ENCODE results near the gene RIPOR3. TPM values are rescaled to one million over a fixed set of nuclear protein-coding genes. Genes with fewer than 3 reads are reported as not detected.
A peak's percentile ranks its signal among the peaks of the same experiment; 100 is the strongest.

The RIPOR3 gene
- total RNA-seq, 2 donors from 2014 or later, result not detected

DNA sequence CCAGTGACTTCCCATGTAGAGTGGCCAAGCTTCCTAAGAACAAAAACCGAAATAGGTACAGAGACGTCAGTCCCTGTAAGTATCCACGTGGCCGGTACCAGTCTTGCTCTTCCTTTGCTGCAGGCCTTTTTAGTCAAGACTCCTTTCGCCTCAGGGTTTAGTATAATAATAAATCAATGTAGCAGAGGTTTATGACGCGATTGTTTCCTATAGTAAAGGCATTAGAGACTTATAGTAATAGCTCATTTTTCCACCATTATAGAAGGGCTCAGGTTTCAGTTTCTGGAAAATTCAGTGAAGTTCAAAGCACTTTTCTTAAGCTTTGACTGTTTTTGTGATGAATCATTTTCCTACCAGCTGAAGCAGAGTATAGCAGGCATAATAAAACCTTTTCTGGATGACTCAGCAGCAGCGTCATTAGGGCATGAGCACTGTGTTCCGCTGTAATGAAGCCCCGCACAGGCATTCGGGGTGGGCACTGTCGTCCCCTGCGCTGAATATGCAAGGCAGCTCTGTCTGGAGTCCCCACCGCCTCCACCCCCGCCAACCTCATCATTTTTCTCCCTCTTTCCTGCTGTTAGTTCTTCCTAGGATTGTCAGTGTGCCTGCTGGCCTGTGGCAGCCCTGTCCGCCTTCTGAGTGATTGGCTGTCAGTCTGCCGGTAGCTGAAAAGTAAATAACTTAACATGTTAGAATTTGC is 129.8 kb downstream of the RIPOR3 start:
- Mint-ChIP-seq H3K27ac (peak overlapping the region; percentile 93 to 96), H3K4me3 (peak overlapping the region; percentile 83), H3K9me3 (no peaks in the 10 kb centered on the region), H3K36me3 (peaks cover 38% of the 10 kb centered on the region), H3K4me1 (ENCODE audit: low read depth in 2 of 2) (peaks cover 53 to 67% of the 10 kb centered on the region in 2 donors), H3K27me3 (no peaks in the 10 kb centered on the region)
- DNase-seq (ENCODE audit: low spot score) (no peak), ATAC-seq (peak; percentile 86 to 94)

DNA sequence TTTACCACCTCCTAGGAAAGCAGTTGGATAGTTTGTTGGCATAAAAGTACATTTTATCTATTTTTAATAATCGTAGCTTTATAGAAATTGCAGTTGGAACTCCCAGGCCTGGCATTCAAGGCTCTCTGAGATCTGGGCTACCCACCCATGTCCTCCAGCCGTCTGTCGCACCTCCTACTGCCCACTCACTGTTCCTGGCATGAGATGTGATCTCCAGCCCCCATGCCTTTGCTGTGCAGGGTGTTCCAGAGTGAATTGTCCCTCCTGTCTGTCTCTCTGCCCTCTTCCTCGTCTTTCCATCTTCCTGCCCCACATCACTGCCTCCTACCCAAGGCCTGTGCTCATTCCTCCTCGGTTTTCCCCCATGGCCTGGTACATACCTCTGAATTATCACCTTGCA is 130.5 kb downstream of the RIPOR3 start:
- DNase-seq (ENCODE audit: low spot score), result no peak
- Mint-ChIP-seq H3K9me3 (no peaks in the 10 kb centered on the region), H3K27me3 (no peaks in the 10 kb centered on the region), H3K36me3 (peaks cover 37% of the 10 kb centered on the region), H3K4me1 (ENCODE audit: low read depth in 2 of 2) (peaks cover 47 to 66% of the 10 kb centered on the region in 2 donors), H3K4me3 (peak overlapping the region; percentile 83), H3K27ac (peak overlapping the region; percentile 93 to 96)
- no peak for ATAC-seq

DNA sequence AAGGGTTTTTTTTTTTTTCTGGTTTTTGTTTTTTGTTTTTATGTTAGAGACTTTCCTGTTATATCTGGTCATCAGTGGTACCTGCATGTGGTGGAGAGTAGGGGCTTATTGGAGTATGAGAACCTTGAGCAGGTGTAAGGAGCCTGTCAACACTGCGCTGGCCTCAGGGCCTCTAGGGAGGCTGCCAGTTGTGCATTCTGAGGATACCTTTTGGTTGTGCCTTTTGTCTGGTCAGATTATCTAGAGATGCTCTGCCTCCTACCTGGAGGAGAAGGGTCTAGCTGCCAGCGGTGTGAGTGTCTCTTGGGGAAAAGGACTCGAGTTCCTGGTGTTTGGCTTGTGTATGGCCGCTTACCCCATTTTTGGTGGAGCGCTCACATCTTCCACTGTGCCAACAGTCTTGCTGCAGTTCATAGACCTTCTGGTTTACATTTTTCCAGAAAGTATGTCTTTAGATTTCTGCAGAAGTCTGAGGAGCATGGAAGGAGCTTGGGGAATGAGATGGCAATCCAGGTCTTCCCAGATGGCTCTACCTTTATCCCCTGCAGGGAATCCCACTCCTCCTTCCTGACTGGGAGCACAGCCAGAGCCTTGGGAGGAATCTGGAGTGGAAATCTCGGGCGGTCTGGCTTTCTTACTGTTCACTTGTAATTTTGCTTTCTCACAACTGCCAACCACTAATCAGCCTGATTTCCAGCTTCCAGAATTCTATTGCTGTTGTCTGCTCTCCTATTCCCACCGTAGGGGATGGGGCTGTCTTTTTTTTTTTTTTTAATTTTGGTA is 131.3 kb downstream of the RIPOR3 start:
- peaks cover 35% of the 10 kb centered on the region for H3K36me3 Mint-ChIP-seq
- DNase-seq (ENCODE audit: low spot score) (no peak), ATAC-seq (no peak)
- peaks cover 46 to 68% of the 10 kb centered on the region in 2 donors for H3K4me1 Mint-ChIP-seq (ENCODE audit: low read depth in 2 of 2)
- peak overlapping the region; percentile 33 for H3K4me3 Mint-ChIP-seq
- H3K9me3 Mint-ChIP-seq, result no peaks in the 10 kb centered on the region
- no peaks in the 10 kb centered on the region for H3K27me3 Mint-ChIP-seq
- peak overlapping the region; percentile 56 to 77 for H3K27ac Mint-ChIP-seq

DNA sequence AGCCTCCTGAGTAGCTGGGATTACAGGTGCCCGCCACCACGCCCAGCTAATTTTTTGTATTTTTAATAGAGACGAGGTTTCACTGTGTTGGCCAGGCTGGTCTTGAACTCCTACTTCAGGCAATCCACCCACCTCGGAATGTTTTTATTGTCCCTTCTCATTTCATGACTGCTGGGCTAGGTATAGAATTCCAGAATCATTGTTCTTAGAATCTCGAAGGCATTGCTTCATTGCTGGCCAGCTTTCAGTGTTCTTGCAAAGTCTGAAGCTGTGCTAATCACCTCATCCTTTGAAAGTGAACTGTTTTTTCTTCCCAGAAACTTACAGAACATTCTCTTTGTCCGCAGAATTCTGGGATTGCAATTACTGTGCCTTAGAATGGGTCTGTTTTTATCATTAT is 132.2 kb downstream of the RIPOR3 start:
- no peak for DNase-seq (ENCODE audit: low spot score)
- no peak for ATAC-seq
- no peaks in the 10 kb centered on the region for H3K9me3 Mint-ChIP-seq
- H3K36me3 Mint-ChIP-seq, result peaks cover 29% of the 10 kb centered on the region
- peak overlapping the region; percentile 33 for H3K4me3 Mint-ChIP-seq
- peak overlapping the region; percentile 56 to 77 for H3K27ac Mint-ChIP-seq
- no peaks in the 10 kb centered on the region for H3K27me3 Mint-ChIP-seq
- H3K4me1 Mint-ChIP-seq (ENCODE audit: low read depth in 2 of 2), result peaks cover 41 to 59% of the 10 kb centered on the region in 2 donors

DNA sequence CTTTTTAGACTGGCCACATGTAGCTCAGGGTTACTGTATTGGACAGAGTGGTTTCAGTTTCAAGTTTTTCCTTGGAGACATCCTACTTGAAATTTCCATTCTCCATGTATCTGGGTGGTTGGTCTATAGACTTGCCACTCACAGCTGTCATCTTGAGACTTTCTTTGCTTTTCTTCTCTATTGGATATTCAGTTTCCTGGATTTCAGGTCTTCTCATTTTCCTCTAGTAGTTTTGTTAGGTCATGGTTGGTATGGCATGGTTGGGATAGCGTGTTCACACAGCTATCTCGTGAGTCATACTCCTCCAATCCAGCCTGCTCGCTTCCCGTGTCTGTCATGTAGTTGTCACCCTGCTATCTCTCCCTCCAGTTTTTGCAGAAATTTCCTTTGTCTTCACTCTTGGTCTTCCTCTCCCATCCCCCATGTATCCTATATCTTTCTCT is 132.8 kb downstream of the RIPOR3 start:
- Mint-ChIP-seq H3K27ac (peak overlapping the region; percentile 2 to 56), H3K9me3 (no peaks in the 10 kb centered on the region), H3K4me3 (no peak overlapping the region), H3K36me3 (peaks cover 28% of the 10 kb centered on the region), H3K4me1 (ENCODE audit: low read depth in 2 of 2) (peaks cover 41 to 56% of the 10 kb centered on the region in 2 donors), H3K27me3 (no peaks in the 10 kb centered on the region)
- no peak for ATAC-seq
- DNase-seq (ENCODE audit: low spot score), result no peak

DNA sequence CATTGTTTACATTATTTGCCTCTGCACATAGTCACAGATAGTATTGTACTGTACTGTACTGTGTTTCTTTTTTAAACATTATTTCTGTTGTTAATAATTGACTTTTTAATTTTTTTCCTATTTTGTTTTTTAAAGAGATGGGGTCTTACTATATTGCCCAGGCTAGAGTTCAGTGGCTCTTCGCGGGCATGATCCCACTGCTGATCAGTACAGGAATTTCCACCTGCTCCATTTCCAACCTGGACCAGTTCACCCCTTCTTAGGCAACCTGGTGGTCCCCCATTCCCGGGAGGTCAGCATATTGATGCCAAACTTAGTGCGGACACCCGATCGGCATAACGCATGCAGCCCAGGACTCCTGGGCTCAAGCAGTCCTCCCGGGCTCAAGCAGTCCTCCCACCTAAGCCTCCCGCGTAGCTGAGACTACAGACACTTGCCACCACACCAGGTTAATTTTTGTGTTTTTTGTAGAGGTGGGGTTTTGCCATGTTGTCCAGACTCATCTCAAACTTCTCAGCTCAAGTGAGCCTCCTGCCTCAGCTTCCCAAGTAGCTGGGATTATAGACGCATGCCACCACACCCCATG is 133.7 kb downstream of the RIPOR3 start:
- Mint-ChIP-seq H3K4me1 (ENCODE audit: low read depth in 2 of 2) (peaks cover 34 to 48% of the 10 kb centered on the region in 2 donors), H3K9me3 (no peaks in the 10 kb centered on the region), H3K27me3 (no peaks in the 10 kb centered on the region), H3K4me3 (no peak overlapping the region), H3K36me3 (peaks cover 21% of the 10 kb centered on the region), H3K27ac (peak overlapping the region in 1 of 2 donors; percentile 2)
- DNase-seq (ENCODE audit: low spot score) (no peak), ATAC-seq (no peak)

DNA sequence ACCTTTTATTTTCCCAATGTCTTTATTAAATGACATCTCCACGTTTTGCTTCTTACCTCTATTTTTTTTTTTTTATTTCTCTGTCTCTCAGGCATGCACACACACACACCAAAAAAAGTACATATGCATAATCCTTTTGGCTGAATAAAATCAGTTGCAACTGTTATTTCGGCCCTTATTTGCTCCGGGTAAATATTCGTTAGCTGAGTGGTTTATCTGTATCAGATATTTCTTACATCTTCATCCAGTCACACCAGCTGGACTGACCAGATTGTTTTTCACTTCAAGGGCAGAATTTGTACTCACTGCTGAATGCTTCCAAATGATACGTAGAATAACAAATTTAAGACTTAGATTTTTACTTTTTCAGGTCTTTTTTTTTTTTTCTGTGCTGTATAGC is 135.7 kb downstream of the RIPOR3 start:
- ATAC-seq (no peak), DNase-seq (ENCODE audit: low spot score) (no peak)
- H3K4me1 Mint-ChIP-seq (ENCODE audit: low read depth in 2 of 2), result peaks cover 20 to 29% of the 10 kb centered on the region in 2 donors
- H3K27me3 Mint-ChIP-seq, result no peaks in the 10 kb centered on the region
- no peaks in the 10 kb centered on the region for H3K9me3 Mint-ChIP-seq
- no peak overlapping the region for H3K27ac Mint-ChIP-seq
- no peak overlapping the region for H3K4me3 Mint-ChIP-seq
- H3K36me3 Mint-ChIP-seq, result peaks cover 14% of the 10 kb centered on the region

DNA sequence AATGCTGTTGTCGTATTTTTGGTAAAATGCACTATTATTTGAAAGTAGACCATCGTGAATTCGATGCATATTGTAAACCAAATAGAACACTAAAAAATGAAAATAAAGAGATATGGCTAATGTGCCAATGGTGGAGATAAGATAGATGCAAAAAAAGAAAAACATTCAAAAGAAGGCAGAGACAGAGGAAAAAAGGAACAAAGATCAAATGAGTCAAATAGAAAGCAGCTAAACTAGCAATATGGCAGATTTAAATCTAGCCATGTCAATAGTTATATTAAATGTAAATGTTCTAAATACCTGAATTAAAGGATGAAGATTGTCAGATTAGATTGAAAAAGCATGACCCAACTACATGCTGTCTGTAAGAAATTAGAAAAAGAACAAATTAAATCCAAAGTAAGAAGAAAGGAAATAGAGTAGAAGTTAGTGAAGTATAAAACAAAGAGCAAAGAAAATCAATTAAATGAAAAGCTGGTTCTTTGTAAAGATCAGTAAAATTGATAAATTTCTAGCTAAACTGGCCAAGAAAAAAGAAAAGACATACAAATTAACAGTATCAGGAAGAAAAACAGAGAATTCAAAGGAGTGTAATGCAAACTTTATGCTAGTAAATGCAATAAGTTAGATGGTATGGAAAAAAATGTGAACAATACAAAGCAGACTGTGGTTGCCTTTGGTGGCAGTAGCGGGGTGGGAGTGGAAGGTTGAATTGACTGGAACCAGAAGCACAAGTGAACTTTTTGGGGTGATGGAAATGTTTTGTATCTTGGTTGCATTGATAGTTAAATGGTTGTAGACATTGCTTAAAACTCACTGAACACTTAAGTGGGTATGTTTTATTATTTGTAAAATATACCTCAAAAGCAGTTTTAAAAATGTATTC is 136.4 kb downstream of the RIPOR3 start:
- Mint-ChIP-seq H3K27me3 (no peaks in the 10 kb centered on the region), H3K36me3 (peaks cover 13% of the 10 kb centered on the region), H3K4me3 (no peak overlapping the region), H3K4me1 (ENCODE audit: low read depth in 2 of 2) (peaks cover 24 to 28% of the 10 kb centered on the region in 2 donors), H3K27ac (no peak overlapping the region), H3K9me3 (no peaks in the 10 kb centered on the region)
- no peak for ATAC-seq
- no peak for DNase-seq (ENCODE audit: low spot score)

DNA sequence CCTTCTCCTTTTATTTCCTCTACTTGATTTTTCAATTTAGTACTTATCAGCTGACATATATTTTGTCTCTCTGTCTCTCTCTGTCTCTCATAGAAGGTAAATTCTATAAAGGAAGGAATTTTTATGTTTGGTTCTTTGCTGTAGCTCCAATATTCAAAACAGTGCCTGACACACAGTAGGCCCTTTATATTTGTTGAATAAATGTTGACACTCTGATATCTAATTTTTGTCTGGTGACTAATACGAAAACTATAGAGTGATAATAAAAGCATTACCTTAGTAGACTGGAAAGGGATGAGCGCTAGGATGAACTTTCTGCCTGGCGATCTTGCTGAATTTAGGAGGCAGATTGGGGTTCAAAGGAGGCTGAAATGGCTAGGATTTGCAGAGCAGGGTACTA is 138.4 kb downstream of the RIPOR3 start:
- Mint-ChIP-seq H3K4me1 (ENCODE audit: low read depth in 2 of 2) (peaks cover 22 to 25% of the 10 kb centered on the region in 2 donors), H3K4me3 (no peak overlapping the region), H3K27me3 (no peaks in the 10 kb centered on the region), H3K36me3 (peaks cover 5% of the 10 kb centered on the region), H3K27ac (no peak overlapping the region), H3K9me3 (no peaks in the 10 kb centered on the region)
- ATAC-seq (no peak), DNase-seq (ENCODE audit: low spot score) (no peak)

DNA sequence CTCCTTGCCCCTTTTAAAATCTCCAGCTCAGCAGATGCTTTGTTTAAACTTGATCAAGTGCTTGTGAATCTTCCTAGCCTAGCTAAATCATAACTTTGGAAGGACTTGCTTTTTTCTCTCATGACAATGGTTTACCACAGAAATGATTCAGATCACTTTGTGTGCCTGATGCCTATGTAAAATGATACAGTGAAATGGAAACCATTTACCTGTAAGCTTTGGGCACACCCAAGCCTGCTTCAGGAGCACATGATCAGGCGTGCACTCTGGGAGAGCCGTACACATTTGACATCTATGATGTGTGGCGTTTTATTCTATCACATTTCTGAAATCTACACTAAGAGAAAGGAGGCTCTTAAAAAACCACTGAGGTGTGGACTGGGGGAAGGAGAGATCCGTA is 140.1 kb downstream of the RIPOR3 start:
- no peak for DNase-seq (ENCODE audit: low spot score)
- Mint-ChIP-seq H3K36me3 (peaks cover 5% of the 10 kb centered on the region), H3K4me1 (ENCODE audit: low read depth in 2 of 2) (peaks cover 30 to 31% of the 10 kb centered on the region in 2 donors), H3K27ac (no peak overlapping the region), H3K9me3 (no peaks in the 10 kb centered on the region), H3K27me3 (no peaks in the 10 kb centered on the region), H3K4me3 (peak overlapping the region; percentile 66)
- no peak for ATAC-seq

DNA sequence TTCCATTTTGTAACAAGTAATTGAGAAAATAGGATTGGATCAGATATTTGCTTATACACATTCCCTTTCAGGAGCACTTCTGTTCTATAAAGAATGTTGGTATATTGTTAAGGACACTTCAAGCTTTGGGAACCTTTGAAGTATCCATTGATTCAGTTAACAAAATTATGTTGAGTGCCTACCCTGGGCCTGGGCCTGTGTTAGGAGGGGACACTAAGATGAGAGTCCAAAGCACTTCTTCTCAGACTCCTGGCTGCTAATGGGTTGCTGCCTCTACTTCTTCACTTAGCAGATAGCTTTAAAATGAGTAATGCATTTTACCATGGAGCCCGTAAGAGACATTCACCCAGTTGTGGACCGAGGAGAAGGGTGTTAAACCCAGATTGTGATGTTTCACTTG is 140.8 kb downstream of the RIPOR3 start:
- DNase-seq (ENCODE audit: low spot score) (no peak), ATAC-seq (no peak)
- peak overlapping the region; percentile 66 for H3K4me3 Mint-ChIP-seq
- H3K27ac Mint-ChIP-seq, result peak overlapping the region in 1 of 2 donors; percentile 81
- H3K27me3 Mint-ChIP-seq, result no peaks in the 10 kb centered on the region
- peaks cover 31 to 38% of the 10 kb centered on the region in 2 donors for H3K4me1 Mint-ChIP-seq (ENCODE audit: low read depth in 2 of 2)
- H3K9me3 Mint-ChIP-seq, result no peaks in the 10 kb centered on the region
- peaks cover 5% of the 10 kb centered on the region for H3K36me3 Mint-ChIP-seq

DNA sequence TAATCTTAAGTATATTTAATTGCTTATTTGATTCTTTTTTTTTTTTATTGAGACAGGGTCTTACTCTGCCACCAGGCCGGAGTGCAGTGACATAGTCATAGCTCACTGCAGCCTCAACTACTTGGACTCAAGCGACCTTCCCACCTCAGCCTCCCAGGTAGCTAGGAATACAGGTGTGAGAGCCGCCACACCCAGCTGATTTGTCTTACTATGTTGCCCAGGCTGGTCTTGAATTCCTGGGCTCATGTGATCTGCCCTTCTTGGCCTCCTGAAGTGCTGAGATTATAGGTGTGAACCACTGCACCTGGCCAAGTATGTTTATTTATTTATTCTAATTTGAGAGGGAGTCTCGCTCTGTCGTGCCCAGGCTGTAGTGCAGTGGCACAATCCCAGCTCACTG is 142.9 kb downstream of the RIPOR3 start:
- Mint-ChIP-seq H3K36me3 (peaks cover 7% of the 10 kb centered on the region), H3K4me3 (peak overlapping the region; percentile 79), H3K27me3 (no peaks in the 10 kb centered on the region), H3K4me1 (ENCODE audit: low read depth in 2 of 2) (peaks cover 47 to 50% of the 10 kb centered on the region in 2 donors), H3K27ac (peak overlapping the region in 1 of 2 donors; percentile 81), H3K9me3 (no peaks in the 10 kb centered on the region)
- DNase-seq (ENCODE audit: low spot score), result no peak
- ATAC-seq, result no peak

DNA sequence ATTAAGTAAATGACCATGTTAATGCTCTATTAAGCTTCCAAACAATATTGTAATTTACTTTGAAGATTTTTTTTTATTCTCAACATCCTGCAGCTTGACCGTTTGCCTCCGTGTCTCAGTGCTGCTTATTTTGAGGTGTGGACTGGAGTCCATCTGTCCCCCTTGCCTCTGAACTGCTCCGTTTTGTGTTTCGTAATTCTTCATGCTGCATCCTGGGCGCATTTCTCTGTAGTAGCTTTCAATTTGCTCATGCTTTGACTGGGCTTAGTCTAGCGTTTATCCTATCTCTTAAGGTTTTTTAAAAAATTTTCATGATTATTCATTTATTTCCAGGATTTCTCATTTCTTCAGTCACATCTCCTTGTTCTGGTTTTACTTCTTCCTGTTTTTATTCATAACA is 143.4 kb downstream of the RIPOR3 start:
- peaks cover 50 to 51% of the 10 kb centered on the region in 2 donors for H3K4me1 Mint-ChIP-seq (ENCODE audit: low read depth in 2 of 2)
- peak overlapping the region; percentile 79 for H3K4me3 Mint-ChIP-seq
- no peaks in the 10 kb centered on the region for H3K9me3 Mint-ChIP-seq
- ATAC-seq (peak in 1 of 2 donors; percentile 70), DNase-seq (ENCODE audit: low spot score) (no peak)
- H3K27ac Mint-ChIP-seq, result peak overlapping the region in 1 of 2 donors; percentile 81
- H3K27me3 Mint-ChIP-seq, result no peaks in the 10 kb centered on the region
- H3K36me3 Mint-ChIP-seq, result peaks cover 10% of the 10 kb centered on the region

Data from natural killer cell treated with Interleukin-12 subunit alpha and Interleukin-12 subunit beta and Interleukin-15 and Interleukin-18, amount 100 ng/mL, for 72 hours (primary cell).